Liver (tissue), 9 donors: ENCODE measurements around the gene MCCC1. TPM values are rescaled to one million over a fixed set of nuclear protein-coding genes. Genes with fewer than 3 reads are reported as not detected.

Experiments
- DNase-seq: peaks from one replicate; pipeline ENCODE4 v3.0.0-alpha.2; 2017; ENCODE audit warnings: low spot score
- H3K27ac ChIP-seq, 2 donors: one replicate each; pipeline ENCODE4 v1.7.0; 2013; ENCODE audit warnings: inconsistent platforms in 2 of 2, low read length in 2 of 2, control low read depth in 1 of 2, low read depth in 1 of 2, mild to moderate bottlenecking in 1 of 2
- H3K27me3 ChIP-seq, 4 donors: one replicate each; pipeline versions ENCODE4 v1.6.1 to v1.7.0; 2013; ENCODE audit warnings: low read length in 3 of 4, inconsistent platforms in 1 of 4, mild to moderate bottlenecking in 1 of 4, moderate library complexity in 1 of 4; ENCODE audit not compliant: control insufficient read depth in 4 of 4, insufficient read depth in 4 of 4
- H3K36me3 ChIP-seq, 4 donors: one replicate each; pipeline versions ENCODE4 v1.6.1 to v1.7.0; 2013; ENCODE audit warnings: low read length in 3 of 4, mild to moderate bottlenecking in 3 of 4, low read depth in 1 of 4, moderate library complexity in 1 of 4; ENCODE audit not compliant: control insufficient read depth in 4 of 4, insufficient read depth in 3 of 4
- H3K4me1 ChIP-seq, 4 donors: one replicate each; pipeline versions ENCODE4 v1.6.1 to v1.7.0; 2013; ENCODE audit warnings: low read length in 3 of 4, mild to moderate bottlenecking in 3 of 4, moderate library complexity in 1 of 4; ENCODE audit not compliant: control insufficient read depth in 4 of 4, insufficient read depth in 4 of 4
- H3K4me3 ChIP-seq, 3 donors: one replicate each; pipeline versions ENCODE4 v1.6.1 to v1.7.0; 2013; ENCODE audit warnings: low read length in 3 of 3, control low read depth in 1 of 3, low read depth in 1 of 3, mild to moderate bottlenecking in 1 of 3
- H3K9ac ChIP-seq, 2 donors: one replicate each; pipeline ENCODE4 v1.7.0; 2013; ENCODE audit warnings: low read length in 2 of 2, mild to moderate bottlenecking in 2 of 2, moderate library complexity in 2 of 2, control low read depth in 1 of 2, low read depth in 1 of 2
- H3K9me3 ChIP-seq, 4 donors: one replicate each; pipeline versions ENCODE4 v1.6.1 to v1.7.0; 2013; ENCODE audit warnings: low read length in 3 of 4; ENCODE audit not compliant: control insufficient read depth in 4 of 4
- EGR1 ChIP-seq, 2 donors: IDR thresholded peaks; 2 replicates each; pipeline ENCODE4 v1.6.1; 2016 to 2018; ENCODE audit warnings: antibody characterized with exemption in 2 of 2, low read depth in 2 of 2
- FOXA1 ChIP-seq: IDR thresholded peaks from 2 replicates; pipeline ENCODE4 v1.6.1; 2016; ENCODE audit warnings: antibody characterized with exemption
- FOXA2 ChIP-seq: IDR thresholded peaks from 2 replicates; pipeline ENCODE4 v1.6.1; 2016; ENCODE audit warnings: antibody characterized with exemption
- GABPA ChIP-seq, 2 donors: IDR thresholded peaks in 1 of 2; conservative IDR thresholded peaks in 1 of 2; 2 replicates each; pipeline ENCODE4 v1.6.1; 2016; ENCODE audit warnings: antibody characterized with exemption in 2 of 2, mild to moderate bottlenecking in 1 of 2, moderate library complexity in 1 of 2
- HNF4A ChIP-seq, 2 donors: conservative IDR thresholded peaks; 2 replicates each; pipeline ENCODE4 v1.6.1; 2016; ENCODE audit warnings: antibody characterized with exemption in 2 of 2, mild to moderate bottlenecking in 2 of 2
- HNF4G ChIP-seq: IDR thresholded peaks from 2 replicates; pipeline ENCODE4 v1.6.1; 2016; ENCODE audit warnings: antibody characterized with exemption
- JUND ChIP-seq, 2 donors: IDR thresholded peaks; 2 replicates each; pipeline ENCODE4 v1.6.1; 2016; ENCODE audit warnings: antibody characterized with exemption in 2 of 2
- NR2F2 ChIP-seq: IDR thresholded peaks from 2 replicates; pipeline ENCODE4 v1.6.1; 2016; ENCODE audit warnings: antibody characterized with exemption
- RAD21 ChIP-seq, 2 donors: IDR thresholded peaks; 2 replicates each; pipeline ENCODE4 v1.6.1; 2016; ENCODE audit warnings: antibody characterized with exemption in 2 of 2, mild to moderate bottlenecking in 2 of 2
- RXRA ChIP-seq, 2 donors: IDR thresholded peaks; 2 replicates each; pipeline ENCODE4 v1.6.1; 2017 to 2018; ENCODE audit warnings: antibody characterized with exemption in 2 of 2, mild to moderate bottlenecking in 1 of 2
- SP1 ChIP-seq: IDR thresholded peaks from 2 replicates; pipeline ENCODE4 v1.6.1; 2018; ENCODE audit warnings: antibody characterized with exemption, mild to moderate bottlenecking
- TAF1 ChIP-seq: conservative IDR thresholded peaks from 2 replicates; pipeline ENCODE4 v1.6.1; 2016; ENCODE audit warnings: antibody characterized with exemption, mild to moderate bottlenecking
- YY1 ChIP-seq: IDR thresholded peaks from 2 replicates; pipeline ENCODE4 v1.6.1; 2016; ENCODE audit warnings: antibody characterized with exemption, mild to moderate bottlenecking
- WGBS: extraction: QIAGEN DNeasy Blood & Tissue Kit; methylation state at CpG from one replicate; pipeline ENCODE4 v1.1.7; 2013; 5-methylcytosine and 5-hydroxymethylcytosine counted together
- polyA plus RNA-seq, 2 donors: library from polyadenylated mRNA; stranded (reverse) in 1 of 2; unstranded in 1 of 2; fragments of 200-250 nt in 1 of 2; fragments of >200 nt in 1 of 2; fragmentation: Nextera tagmentation in 1 of 2; extraction: Ambion mirVana in 1 of 2; gene quantifications; one replicate each; pipeline versions ENCODE4 v1.2.1 to v1.2.3, GENCODE V29; 2013 to 2015
- total RNA-seq, 2 donors: library from RNA; depleted of rRNA; stranded (reverse); fragments of >200 nt; gene quantifications; one replicate each; pipeline ENCODE4 v1.2.3, GENCODE V29; 2014
- TF ChIP-seq, protein P1 (sequence below): IDR thresholded peaks from 2 replicates; pipeline ENCODE4 v1.6.1; 2016; ENCODE audit warnings: antibody characterized with exemption
- TF ChIP-seq, protein P2 (sequence below): IDR thresholded peaks from 2 replicates; pipeline ENCODE4 v1.6.1; 2016; ENCODE audit warnings: antibody characterized with exemption
- TF ChIP-seq, protein P3 (sequence below): IDR thresholded peaks from 2 replicates; pipeline ENCODE4 v1.6.1; 2016; ENCODE audit warnings: antibody characterized with exemption
- TF ChIP-seq, protein P4 (sequence below): IDR thresholded peaks from 2 replicates; pipeline ENCODE4 v1.6.1; 2016; ENCODE audit warnings: antibody characterized with exemption, mild to moderate bottlenecking
- TF ChIP-seq, protein P5 (sequence below): fragments of 150-350 bp; IDR thresholded peaks from 2 replicates; pipeline ENCODE4 v1.5.1; 2017; ENCODE audit warnings: improper control_type of control experiment, low read depth, low read length; ENCODE audit not compliant: missing input control
- donor health status: healthy.
- donor health status: healthy.
- donor health status: healthy.
- donor health status: healthy.
- donor health status: healthy.

The MCCC1 gene
- total and polyA plus RNA-seq, 4 donors = 23.4 to 40.0 (median 34.5) TPM

DNA sequence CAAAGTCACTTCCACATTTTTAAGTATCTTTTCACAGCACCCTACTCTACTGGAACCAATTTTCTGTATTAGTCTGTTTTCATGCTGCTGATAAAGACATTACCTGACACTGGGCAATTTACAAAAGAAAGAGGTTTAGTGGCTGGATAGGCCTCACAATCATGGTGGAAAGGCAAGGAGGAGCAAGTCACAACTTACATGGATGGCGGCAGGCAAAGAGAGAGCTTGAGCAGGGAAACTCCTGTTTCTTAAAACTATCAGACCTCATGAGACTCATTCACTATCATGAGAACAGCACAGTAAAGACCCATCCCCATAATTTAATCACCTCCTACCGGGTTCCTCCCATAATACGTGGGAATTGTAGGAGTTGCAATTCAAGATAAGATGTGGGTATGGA, 18.7 kb downstream of the MCCC1 start:
- peaks cover 0 to 5% (median 0%) of the 10 kb centered on the region in 4 donors for H3K4me1 ChIP-seq
- H3K27me3 ChIP-seq = no peaks in the 10 kb centered on the region
- no peak for DNase-seq
- peaks cover 5 to 34% (median 20%) of the 10 kb centered on the region in 4 donors for H3K36me3 ChIP-seq
- no peak for TF ChIP-seq HNF4A (conservative IDR thresholded peaks at IDR 0.05)
- TF ChIP-seq, protein P1, sequence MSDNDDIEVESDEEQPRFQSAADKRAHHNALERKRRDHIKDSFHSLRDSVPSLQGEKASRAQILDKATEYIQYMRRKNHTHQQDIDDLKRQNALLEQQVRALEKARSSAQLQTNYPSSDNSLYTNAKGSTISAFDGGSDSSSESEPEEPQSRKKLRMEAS = no peak
- TF ChIP-seq JUND (IDR thresholded peaks at IDR 0.05) = no peak
- TF ChIP-seq, protein P2, sequence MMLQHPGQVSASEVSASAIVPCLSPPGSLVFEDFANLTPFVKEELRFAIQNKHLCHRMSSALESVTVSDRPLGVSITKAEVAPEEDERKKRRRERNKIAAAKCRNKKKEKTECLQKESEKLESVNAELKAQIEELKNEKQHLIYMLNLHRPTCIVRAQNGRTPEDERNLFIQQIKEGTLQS = no peak
- TF ChIP-seq, protein P3, sequence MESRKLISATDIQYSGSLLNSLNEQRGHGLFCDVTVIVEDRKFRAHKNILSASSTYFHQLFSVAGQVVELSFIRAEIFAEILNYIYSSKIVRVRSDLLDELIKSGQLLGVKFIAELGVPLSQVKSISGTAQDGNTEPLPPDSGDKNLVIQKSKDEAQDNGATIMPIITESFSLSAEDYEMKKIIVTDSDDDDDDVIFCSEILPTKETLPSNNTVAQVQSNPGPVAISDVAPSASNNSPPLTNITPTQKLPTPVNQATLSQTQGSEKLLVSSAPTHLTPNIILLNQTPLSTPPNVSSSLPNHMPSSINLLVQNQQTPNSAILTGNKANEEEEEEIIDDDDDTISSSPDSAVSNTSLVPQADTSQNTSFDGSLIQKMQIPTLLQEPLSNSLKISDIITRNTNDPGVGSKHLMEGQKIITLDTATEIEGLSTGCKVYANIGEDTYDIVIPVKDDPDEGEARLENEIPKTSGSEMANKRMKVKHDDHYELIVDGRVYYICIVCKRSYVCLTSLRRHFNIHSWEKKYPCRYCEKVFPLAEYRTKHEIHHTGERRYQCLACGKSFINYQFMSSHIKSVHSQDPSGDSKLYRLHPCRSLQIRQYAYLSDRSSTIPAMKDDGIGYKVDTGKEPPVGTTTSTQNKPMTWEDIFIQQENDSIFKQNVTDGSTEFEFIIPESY = no peak
- TF ChIP-seq NR2F2 = no peak
- no peak for TF ChIP-seq YY1
- TF ChIP-seq, protein P4, sequence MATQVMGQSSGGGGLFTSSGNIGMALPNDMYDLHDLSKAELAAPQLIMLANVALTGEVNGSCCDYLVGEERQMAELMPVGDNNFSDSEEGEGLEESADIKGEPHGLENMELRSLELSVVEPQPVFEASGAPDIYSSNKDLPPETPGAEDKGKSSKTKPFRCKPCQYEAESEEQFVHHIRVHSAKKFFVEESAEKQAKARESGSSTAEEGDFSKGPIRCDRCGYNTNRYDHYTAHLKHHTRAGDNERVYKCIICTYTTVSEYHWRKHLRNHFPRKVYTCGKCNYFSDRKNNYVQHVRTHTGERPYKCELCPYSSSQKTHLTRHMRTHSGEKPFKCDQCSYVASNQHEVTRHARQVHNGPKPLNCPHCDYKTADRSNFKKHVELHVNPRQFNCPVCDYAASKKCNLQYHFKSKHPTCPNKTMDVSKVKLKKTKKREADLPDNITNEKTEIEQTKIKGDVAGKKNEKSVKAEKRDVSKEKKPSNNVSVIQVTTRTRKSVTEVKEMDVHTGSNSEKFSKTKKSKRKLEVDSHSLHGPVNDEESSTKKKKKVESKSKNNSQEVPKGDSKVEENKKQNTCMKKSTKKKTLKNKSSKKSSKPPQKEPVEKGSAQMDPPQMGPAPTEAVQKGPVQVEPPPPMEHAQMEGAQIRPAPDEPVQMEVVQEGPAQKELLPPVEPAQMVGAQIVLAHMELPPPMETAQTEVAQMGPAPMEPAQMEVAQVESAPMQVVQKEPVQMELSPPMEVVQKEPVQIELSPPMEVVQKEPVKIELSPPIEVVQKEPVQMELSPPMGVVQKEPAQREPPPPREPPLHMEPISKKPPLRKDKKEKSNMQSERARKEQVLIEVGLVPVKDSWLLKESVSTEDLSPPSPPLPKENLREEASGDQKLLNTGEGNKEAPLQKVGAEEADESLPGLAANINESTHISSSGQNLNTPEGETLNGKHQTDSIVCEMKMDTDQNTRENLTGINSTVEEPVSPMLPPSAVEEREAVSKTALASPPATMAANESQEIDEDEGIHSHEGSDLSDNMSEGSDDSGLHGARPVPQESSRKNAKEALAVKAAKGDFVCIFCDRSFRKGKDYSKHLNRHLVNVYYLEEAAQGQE = no peak
- TF ChIP-seq RAD21 (IDR thresholded peaks at IDR 0.05) = no peak
- no peak for TF ChIP-seq GABPA (IDR thresholded peaks at IDR 0.05 in 1 of 2, conservative IDR thresholded peaks at IDR 0.05 in 1 of 2)
- TF ChIP-seq EGR1 (IDR thresholded peaks at IDR 0.05; ENCODE audit: low read depth in 2 of 2) = no peak
- no peak for TF ChIP-seq FOXA2
- no peak for TF ChIP-seq HNF4G
- TF ChIP-seq FOXA1 = no peak
- no peak for TF ChIP-seq RXRA (IDR thresholded peaks at IDR 0.05)
- TF ChIP-seq TAF1 = no peak
- no peak overlapping the region for H3K27ac ChIP-seq
- no peak overlapping the region for H3K4me3 ChIP-seq
- no peaks in the 10 kb centered on the region for H3K9me3 ChIP-seq
- WGBS = 99% methylated on average over 3 of the region's 3 CpGs
- H3K9ac ChIP-seq = no peak overlapping the region

DNA sequence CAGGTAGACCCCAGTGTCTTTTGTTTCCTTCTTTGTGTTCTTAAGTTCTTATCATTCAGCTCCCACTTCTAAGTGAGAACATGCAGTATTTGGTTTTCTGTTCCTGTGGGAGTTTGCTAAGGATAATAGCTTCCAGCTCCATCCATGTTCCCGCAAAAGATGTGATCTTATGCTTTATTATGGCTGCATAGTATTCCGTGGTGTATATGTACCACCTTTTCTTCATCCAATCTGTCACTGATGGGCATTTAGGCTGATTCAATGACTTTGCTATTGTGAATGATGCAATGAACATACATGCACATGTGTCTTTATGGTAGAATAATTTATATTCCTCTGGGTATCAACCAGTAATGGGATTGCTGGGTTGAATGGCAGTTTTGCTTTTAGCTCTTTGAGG, 24.4 kb downstream of the MCCC1 start:
- Histone ChIP-seq H3K27ac (no peak overlapping the region), H3K9me3 (no peaks in the 10 kb centered on the region), H3K4me3 (no peak overlapping the region), H3K9ac (no peak overlapping the region), H3K36me3 (peaks cover 2 to 27% (median 16%) of the 10 kb centered on the region in 4 donors), H3K4me1 (no peaks in the 10 kb centered on the region), H3K27me3 (no peaks in the 10 kb centered on the region)
- no peak for DNase-seq
- TF ChIP-seq, protein P4 = no peak
- TF ChIP-seq, protein P5, sequence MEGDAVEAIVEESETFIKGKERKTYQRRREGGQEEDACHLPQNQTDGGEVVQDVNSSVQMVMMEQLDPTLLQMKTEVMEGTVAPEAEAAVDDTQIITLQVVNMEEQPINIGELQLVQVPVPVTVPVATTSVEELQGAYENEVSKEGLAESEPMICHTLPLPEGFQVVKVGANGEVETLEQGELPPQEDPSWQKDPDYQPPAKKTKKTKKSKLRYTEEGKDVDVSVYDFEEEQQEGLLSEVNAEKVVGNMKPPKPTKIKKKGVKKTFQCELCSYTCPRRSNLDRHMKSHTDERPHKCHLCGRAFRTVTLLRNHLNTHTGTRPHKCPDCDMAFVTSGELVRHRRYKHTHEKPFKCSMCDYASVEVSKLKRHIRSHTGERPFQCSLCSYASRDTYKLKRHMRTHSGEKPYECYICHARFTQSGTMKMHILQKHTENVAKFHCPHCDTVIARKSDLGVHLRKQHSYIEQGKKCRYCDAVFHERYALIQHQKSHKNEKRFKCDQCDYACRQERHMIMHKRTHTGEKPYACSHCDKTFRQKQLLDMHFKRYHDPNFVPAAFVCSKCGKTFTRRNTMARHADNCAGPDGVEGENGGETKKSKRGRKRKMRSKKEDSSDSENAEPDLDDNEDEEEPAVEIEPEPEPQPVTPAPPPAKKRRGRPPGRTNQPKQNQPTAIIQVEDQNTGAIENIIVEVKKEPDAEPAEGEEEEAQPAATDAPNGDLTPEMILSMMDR = no peak
- TF ChIP-seq, protein P2 = no peak
- no peak for TF ChIP-seq SP1
- TF ChIP-seq NR2F2 = no peak
- TF ChIP-seq RXRA (IDR thresholded peaks at IDR 0.05) = no peak
- no peak for TF ChIP-seq HNF4A (conservative IDR thresholded peaks at IDR 0.05)
- TF ChIP-seq YY1 = no peak
- TF ChIP-seq FOXA2 = no peak
- TF ChIP-seq, protein P3 = no peak
- TF ChIP-seq TAF1 = no peak
- TF ChIP-seq HNF4G = no peak
- WGBS = 98% methylated on average over 2 of the region's 2 CpGs
